ENCODE results near the gene BMP8A.

The BMP8A gene

DNA sequence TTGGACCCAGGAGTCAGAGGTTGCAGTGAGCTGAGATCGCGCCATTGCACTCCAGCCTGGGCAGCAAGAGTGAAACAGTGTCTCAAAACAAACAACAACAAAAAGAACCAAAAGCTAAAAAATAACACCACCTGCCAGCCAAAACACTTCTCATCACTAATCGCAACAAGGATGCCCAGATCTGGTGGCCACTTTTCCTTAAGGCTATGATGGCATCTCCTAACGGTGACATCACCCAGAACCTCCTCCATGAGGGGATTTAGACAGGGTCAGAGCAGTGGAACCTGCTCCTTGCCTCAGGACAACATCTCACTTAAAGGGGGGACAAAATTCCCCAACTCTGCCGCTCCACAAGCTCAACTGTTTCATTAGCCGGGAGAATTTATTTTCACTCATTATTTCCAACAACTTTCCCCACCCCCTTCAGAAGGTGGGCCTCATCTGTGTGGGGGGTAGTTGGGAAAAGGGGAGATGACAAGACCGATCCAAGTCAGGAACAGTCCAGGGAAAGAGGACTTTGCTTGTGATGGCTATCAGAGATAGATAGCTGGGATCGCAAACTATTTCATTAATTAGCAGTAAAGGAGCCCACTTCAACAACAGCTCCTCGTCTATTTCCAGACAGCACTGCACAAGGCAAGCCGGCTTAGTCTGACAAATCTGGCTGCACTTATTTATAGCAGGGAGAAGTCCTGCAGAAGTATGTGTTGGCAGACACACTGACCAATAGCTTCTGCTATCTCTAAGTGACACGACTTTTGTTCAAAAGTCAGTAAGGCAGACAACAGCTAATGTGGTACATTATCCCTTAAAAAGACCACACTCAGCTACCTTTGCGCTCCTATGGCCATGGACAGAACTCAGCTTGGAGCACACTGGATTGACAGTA lies 82.5 kb downstream of the BMP8A start:
- DNase-seq, result no peak

DNA sequence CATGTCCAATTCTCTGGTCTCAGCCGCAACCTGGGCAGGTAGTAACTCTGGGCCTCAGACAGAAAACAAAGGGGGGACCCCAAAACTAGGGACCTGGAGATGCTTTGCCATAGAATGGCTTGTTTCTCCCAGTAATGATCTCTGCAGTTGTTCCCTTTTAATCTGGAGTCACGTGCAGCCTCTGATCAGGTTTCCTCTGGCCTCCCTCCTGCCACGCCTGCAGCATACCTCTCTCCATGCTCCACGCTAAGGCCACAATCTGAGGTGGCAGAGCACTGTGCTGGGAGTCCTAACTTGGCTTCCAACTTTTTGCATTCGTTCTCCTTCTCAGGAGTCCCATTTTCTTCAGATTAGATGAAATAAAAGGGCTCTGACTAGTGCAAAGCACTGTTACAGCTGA lies 83.2 kb downstream of the BMP8A start:
- no peak for DNase-seq
